Measurements from ENCODE around the gene PCNT.
A peak's percentile ranks its signal among the peaks of the same experiment; 100 is the strongest.
"Not testable (repeated sequence)": the region's sequence is repeated elsewhere in the genome, so short reads cannot be mapped to it uniquely, and the experiment has no call there.

PCNT gene

GRCh38 chr21:46304437-46304836, 19.5 kb upstream of the PCNT start:
- DNase-seq (ENCODE audit: low spot score): no peak

GRCh38 chr21:46304955-46305354, 19.0 kb upstream of the PCNT start:
- DNase-seq (ENCODE audit: low spot score): no peak

GRCh38 chr21:46307625-46308024, 16.3 kb upstream of the PCNT start:
- DNase-seq (ENCODE audit: low spot score): no peak

- DNase-seq (ENCODE audit: low spot score): no peak
These were observed 15.5 kb upstream of the PCNT start for GRCh38 chr21:46308431-46308830.

GRCh38 chr21:46310260-46310659, 13.7 kb upstream of the PCNT start:
- DNase-seq (ENCODE audit: low spot score): not testable (repeated sequence)

GRCh38 chr21:46311568-46311967, 12.4 kb upstream of the PCNT start:
- DNase-seq (ENCODE audit: low spot score): no peak

GRCh38 chr21:46312949-46313348, 11.0 kb upstream of the PCNT start:
- DNase-seq (ENCODE audit: low spot score): no peak

- DNase-seq (ENCODE audit: low spot score): no peak
These were observed 9.4 kb upstream of the PCNT start for GRCh38 chr21:46314441-46315020.

GRCh38 chr21:46316708-46317324, 7.1 kb upstream of the PCNT start:
- DNase-seq (ENCODE audit: low spot score): no peak

- DNase-seq (ENCODE audit: low spot score): no peak
These were observed 6.1 kb upstream of the PCNT start for GRCh38 chr21:46317710-46318463.

GRCh38 chr21:46318464-46318845, 5.5 kb upstream of the PCNT start:
- no peak for DNase-seq (ENCODE audit: low spot score)

- DNase-seq (ENCODE audit: low spot score): no peak
These were observed 4.8 kb upstream of the PCNT start for GRCh38 chr21:46319186-46319585.

GRCh38 chr21:46320331-46320801, 3.6 kb upstream of the PCNT start:
- peak; percentile 37 for DNase-seq (ENCODE audit: low spot score)

GRCh38 chr21:46322351-46323226, 1.4 kb upstream of the PCNT start:
- DNase-seq (ENCODE audit: low spot score): no peak

- DNase-seq (ENCODE audit: low spot score): no peak
These were observed 688 bp upstream of the PCNT start for GRCh38 chr21:46323227-46323709.

GRCh38 chr21:46324390-46325072, 575 bp downstream of the PCNT start:
- peak; percentile 79 for DNase-seq (ENCODE audit: low spot score)

- peak; percentile 68 for DNase-seq (ENCODE audit: low spot score)
These were observed 1.3 kb downstream of the PCNT start for GRCh38 chr21:46325073-46325912.

- DNase-seq (ENCODE audit: low spot score): no peak
These were observed 2.3 kb downstream of the PCNT start for GRCh38 chr21:46326110-46326703.

- DNase-seq (ENCODE audit: low spot score): no peak
These were observed 3.8 kb downstream of the PCNT start for GRCh38 chr21:46327711-46328110.

- DNase-seq (ENCODE audit: low spot score): no peak
These were observed 4.2 kb downstream of the PCNT start for GRCh38 chr21:46328151-46328550.

Data from SK-N-DZ (cell line).